B cell (primary cell): ENCODE results near the gene COL1A1. TPM values are rescaled to one million over a fixed set of nuclear protein-coding genes. Genes with fewer than 3 reads are reported as not detected.
A peak's percentile ranks its signal among the peaks of the same experiment; 100 is the strongest.

ENCODE experiments used
- ATAC-seq: fragments of 200-7000 bp; cut with Tn5 transposase; one replicate; pipeline ENCODE4 v1.10.0; 2021; ENCODE audit warnings: low read depth, mild to moderate bottlenecking, moderate number of reproducible peaks, moderate library complexity
- CTCF ChIA-PET: fragments of 350-600 bp; sonication (Branson Sonifier 250); formaldehyde crosslinking; loops from one replicate; lab custom pipeline; 2021; ENCODE audit warnings: antibody characterized with exemption, inconsistent platforms; lab: Charles Lee
- POLR2A ChIA-PET: fragments of 350-600 bp; sonication (Branson Sonifier 250); formaldehyde crosslinking; loops from one replicate; lab custom pipeline; 2021; ENCODE audit warnings: antibody characterized with exemption; lab: Charles Lee
- DNase-seq: peaks from one replicate; pipeline ENCODE4 v3.0.0; 2013
- H2AFZ ChIP-seq: 2 replicates; pipeline ENCODE4 v1.6.1; 2012; ENCODE audit warnings: mild to moderate bottlenecking, low read depth, low read length; ENCODE audit not compliant: insufficient read depth, poor library complexity, severe bottlenecking
- H3K27ac ChIP-seq, 2 donors: 1 replicate in 1 of 2; 2 replicates in 1 of 2; pipeline ENCODE4 v1.5.1; 2012 to 2013; ENCODE audit warnings: low read length in 2 of 2, mild to moderate bottlenecking in 2 of 2, moderate library complexity in 1 of 2
- H3K27me3 ChIP-seq, 4 experiments: fragments of 200-600 bp in 1 of 4; sonication (generic) in 1 of 4; replicated peaks in 1 of 4; 1 replicate in 2 of 4; 2 replicates in 2 of 4; pipeline versions ENCODE4 v1.6.1 to v1.7.0; 2013 to 2016; ENCODE audit warnings: low read length in 3 of 4, mild to moderate bottlenecking in 2 of 4, mixed read lengths in 1 of 4, moderate library complexity in 1 of 4; ENCODE audit not compliant: insufficient read depth in 4 of 4, control insufficient read depth in 3 of 4; ENCODE audit errors: control extremely low read depth in 1 of 4
- H3K36me3 ChIP-seq, 2 experiments: replicated peaks in 1 of 2; 1 replicate in 1 of 2; 2 replicates in 1 of 2; pipeline versions ENCODE4 v1.6.1 to v1.7.1; 2013; ENCODE audit warnings: low read length in 1 of 2; ENCODE audit not compliant: insufficient read depth in 2 of 2, control insufficient read depth in 1 of 2; ENCODE audit errors: control extremely low read depth in 1 of 2, extremely low read depth in 1 of 2
- H3K4me1 ChIP-seq, 2 donors: fragments of 200-600 bp in 1 of 2; sonication (generic) in 1 of 2; 1 replicate in 1 of 2; 2 replicates in 1 of 2; pipeline versions ENCODE4 v1.5.1 to v1.6.1; 2013 to 2017; ENCODE audit warnings: low read length in 2 of 2; ENCODE audit not compliant: control insufficient read depth in 2 of 2, insufficient read depth in 2 of 2
- H3K4me2 ChIP-seq: replicated peaks from 2 replicates; pipeline ENCODE3; 2012; ENCODE audit warnings: mild to moderate bottlenecking, low read depth, low read length; ENCODE audit not compliant: poor library complexity, severe bottlenecking
- H3K4me3 ChIP-seq, 5 experiments: fragments of 200-600 bp in 1 of 5; sonication (generic) in 1 of 5; 1 replicate in 3 of 5; 2 replicates in 2 of 5; pipeline versions ENCODE4 v1.5.1 to v1.7.0; 2011 to 2016; ENCODE audit warnings: low read length in 4 of 5, mild to moderate bottlenecking in 4 of 5, low read depth in 2 of 5, control low read depth in 1 of 5, moderate library complexity in 1 of 5; ENCODE audit not compliant: insufficient read depth in 1 of 5; ENCODE audit errors: control extremely low read depth in 1 of 5, extremely low read depth in 1 of 5
- H3K79me2 ChIP-seq: fragments of 200-600 bp; sonication (generic); one replicate; pipeline ENCODE4 v1.6.0; 2016; ENCODE audit warnings: low read length; ENCODE audit not compliant: control insufficient read depth, insufficient read depth
- H3K9ac ChIP-seq: fragments of 200-600 bp; sonication (generic); 2 replicates; pipeline ENCODE4 v1.6.1; 2017; ENCODE audit warnings: mild to moderate bottlenecking, low read length, moderate library complexity
- H3K9me3 ChIP-seq, 3 donors: one replicate each; pipeline versions ENCODE4 v1.6.1 to v1.7.1; 2013; ENCODE audit warnings: low read length in 2 of 3; ENCODE audit not compliant: control insufficient read depth in 2 of 3, insufficient read depth in 1 of 3; ENCODE audit errors: control extremely low read depth in 1 of 3
- H4K20me1 ChIP-seq: 2 replicates; pipeline ENCODE4 v1.6.0; 2012; ENCODE audit warnings: mild to moderate bottlenecking, low read length; ENCODE audit not compliant: insufficient read depth, control insufficient read depth, poor library complexity, severe bottlenecking
- H3K27ac Mint-ChIP-seq: one replicate; pipeline ENCODE4 v1.8.0; 2021; ENCODE audit warnings: mixed read lengths
- H3K27me3 Mint-ChIP-seq: one replicate; pipeline ENCODE4 v1.8.0; 2021; ENCODE audit warnings: mixed read lengths
- H3K4me1 Mint-ChIP-seq: one replicate; pipeline ENCODE4 v1.8.0; 2021; ENCODE audit warnings: mixed read lengths
- H3K4me3 Mint-ChIP-seq: one replicate; pipeline ENCODE4 v1.8.0; 2021; ENCODE audit warnings: mixed read lengths
- H3K9me3 Mint-ChIP-seq: one replicate; pipeline ENCODE4 v1.8.0; 2022; ENCODE audit warnings: mixed read lengths; ENCODE audit not compliant: insufficient read depth
- CTCF ChIP-seq: fragments of 200-600 bp; IDR thresholded peaks from one replicate; pipeline ENCODE4 v1.8.0; 2022; ENCODE audit warnings: antibody characterized with exemption, mild to moderate bottlenecking
- EZH2 ChIP-seq: IDR thresholded peaks from 2 replicates; pipeline ENCODE4 v1.6.1; 2012; ENCODE audit warnings: borderline replicate concordance, low read depth, mild to moderate bottlenecking, moderate library complexity, low read length; ENCODE audit not compliant: insufficient read depth, poor library complexity, severe bottlenecking
- WGBS: methylation state at CpG from one replicate; pipeline ENCODE4 v1.1.5; 2013; ENCODE audit warnings: missing lambda C conversion rate; ENCODE audit not compliant: insufficient coverage; 5-methylcytosine and 5-hydroxymethylcytosine counted together
- intact Hi-C: fragments of 100-400 bp; cut with micrococcal nuclease; formaldehyde crosslinking; loops from one replicate; pipeline ENCODE4 v1.10.0; 2022
- polyA plus RNA-seq: library from polyadenylated mRNA; depleted of rRNA; stranded (reverse); fragments of >200 nt; gene quantifications from 2 replicates; pipeline ENCODE4 v1.2.3, GENCODE V29; 2012
- total RNA-seq, 2 donors: library from RNA; stranded (reverse); fragments of 120-200 nt in 1 of 2; gene quantifications; 1 replicate in 1 of 2; 2 replicates in 1 of 2; pipeline versions ENCODE4 v1.2.3 to v1.2.4, GENCODE V29; 2013 to 2022

COL1A1 gene
- total and polyA plus RNA-seq, 2 donors (not counting 1 experiment from before 2014, with no cell fraction given), result 0.66 to 9.1 TPM

DNA sequence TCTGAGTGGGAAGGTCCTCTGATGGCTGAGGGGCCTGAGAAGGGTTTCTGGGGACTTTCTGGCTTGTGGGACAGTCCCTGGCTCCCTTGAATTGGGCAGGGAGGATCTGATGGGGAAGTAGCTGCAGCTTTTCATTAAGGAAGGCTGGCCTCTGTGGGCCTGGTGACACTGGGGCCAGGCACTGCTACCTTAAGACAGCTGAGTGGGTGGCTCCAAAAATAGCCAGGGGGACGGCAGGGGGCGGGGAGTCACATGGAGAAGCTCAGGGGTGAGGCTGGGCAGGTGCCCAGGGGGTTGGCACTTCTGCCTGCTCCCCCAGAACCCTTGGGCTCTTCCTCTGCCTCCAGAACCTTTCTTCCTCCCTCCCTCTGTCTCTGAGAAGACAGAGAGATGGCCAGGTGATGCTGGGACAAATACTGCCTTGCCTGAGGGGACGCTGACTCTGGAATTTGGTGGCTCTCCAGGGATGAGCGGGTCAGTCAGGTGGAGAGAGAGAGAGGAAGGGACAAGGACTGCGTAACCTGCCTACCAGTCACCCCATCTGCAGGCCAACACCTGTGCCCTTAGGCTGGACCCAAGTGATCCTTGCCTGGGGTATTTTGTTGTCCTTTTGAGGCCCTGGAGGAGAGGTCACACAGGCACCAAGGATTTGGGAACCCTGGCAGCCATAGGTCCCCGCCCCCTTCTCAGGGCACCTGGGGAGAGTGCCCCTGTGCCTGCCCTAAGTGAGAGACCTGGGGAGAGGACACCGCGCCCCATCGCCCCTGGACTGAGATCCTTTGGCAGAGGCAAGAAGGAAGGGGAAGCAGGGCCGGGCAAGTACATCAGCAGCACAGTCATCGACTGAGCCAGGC is 37.4 kb downstream of the COL1A1 start:
- DNase-seq, result peak; percentile 75
- CTCF ChIA-PET, result interaction anchor here (0.7 to 2.7 kb wide), 15 partner anchors 12 to 134 kb away, joined by 3 to 17 read pairs (median 7); partner anchors contain the start of genes PDK2 and PPP1R9B
- Histone ChIP-seq H3K9me3 (no peaks in the 10 kb centered on the region), H3K4me1 (peaks cover 45 to 55% of the 10 kb centered on the region in 2 donors), H4K20me1 (no peaks in the 10 kb centered on the region), H3K4me3 (no peak overlapping the region), H3K36me3 (no peaks in the 10 kb centered on the region), H3K9ac (peak overlapping the region; percentile 1), H3K4me2 (peak overlapping the region; percentile 52), H3K27ac (peak overlapping the region in 1 of 2 donors; percentile 65), H3K79me2 (peaks cover 28% of the 10 kb centered on the region), H2AFZ (no peak overlapping the region), H3K27me3 (no peaks in the 10 kb centered on the region)
- no peak for TF ChIP-seq CTCF
- no peak for TF ChIP-seq EZH2
- Mint-ChIP-seq H3K9me3 (no peaks in the 10 kb centered on the region), H3K27ac (peak overlapping the region; percentile 78), H3K27me3 (no peaks in the 10 kb centered on the region), H3K4me1 (peaks cover 42% of the 10 kb centered on the region), H3K4me3 (peak overlapping the region; percentile 14)
- intact Hi-C loops, result no loop called here
- peak; percentile 59 for ATAC-seq
- WGBS, result 100% methylated on average over 5 of the region's 11 CpGs
- POLR2A ChIA-PET, result interaction anchor here (0.7 to 2.1 kb wide), 5 partner anchors 10 to 24 kb away, joined by 5 to 14 read pairs (median 7); no protein-coding TSS in a partner anchor
